ENCODE results near the gene MAN1A1.

Gene MAN1A1

GRCh38 chr6:119324718-119325117 lies 24.8 kb downstream of the MAN1A1 start:
- no peak for TF ChIP-seq CTCF (IDR thresholded peaks at IDR 0.05; ENCODE audit: low read depth, low read length, poor library complexity, severe bottlenecking)
- TF ChIP-seq EZH2phosphoT487 (IDR thresholded peaks at IDR 0.05; ENCODE audit: borderline replicate concordance, low read length): no peak
- H3K36me3 ChIP-seq (ENCODE audit: control insufficient read depth, low read length): no peaks in the 10 kb centered on the region
- no peak overlapping the region for H3K4me3 ChIP-seq (ENCODE audit: low read length)
- H3K27me3 ChIP-seq (ENCODE audit: control insufficient read depth, low read length): no peaks in the 10 kb centered on the region
- H4K20me1 ChIP-seq (ENCODE audit: control insufficient read depth, insufficient read depth, low read depth, low read length): no peaks in the 10 kb centered on the region
- no peak overlapping the region for H3K4me2 ChIP-seq (ENCODE audit: low read length)
- no peaks in the 10 kb centered on the region for H3K9me3 ChIP-seq (ENCODE audit: control insufficient read depth, insufficient read depth, low read length)
- H3K9me2 ChIP-seq (replicated peaks; ENCODE audit: control insufficient read depth, low read length): no peaks in the 10 kb centered on the region
- H3K4me1 ChIP-seq (ENCODE audit: control insufficient read depth, low read length): no peaks in the 10 kb centered on the region
- H3K27ac ChIP-seq (ENCODE audit: low read depth, low read length): no peak overlapping the region
- H3F3A ChIP-seq (ENCODE audit: control insufficient read depth, insufficient read depth): no peaks in the 10 kb centered on the region
- H3K79me2 ChIP-seq (ENCODE audit: control insufficient read depth, low read length): no peaks in the 10 kb centered on the region

GRCh38 chr6:119323931-119324330 lies 25.6 kb downstream of the MAN1A1 start:
- Histone ChIP-seq H3K4me3 (ENCODE audit: low read length) (no peak overlapping the region), H3K79me2 (ENCODE audit: control insufficient read depth, low read length) (no peaks in the 10 kb centered on the region), H3K4me2 (ENCODE audit: low read length) (no peak overlapping the region), H3K4me1 (ENCODE audit: control insufficient read depth, low read length) (no peaks in the 10 kb centered on the region), H3K9me3 (ENCODE audit: control insufficient read depth, insufficient read depth, low read length) (no peaks in the 10 kb centered on the region), H3F3A (ENCODE audit: control insufficient read depth, insufficient read depth) (no peaks in the 10 kb centered on the region), H3K9me2 (replicated peaks; ENCODE audit: control insufficient read depth, low read length) (no peaks in the 10 kb centered on the region), H3K36me3 (ENCODE audit: control insufficient read depth, low read length) (no peaks in the 10 kb centered on the region), H4K20me1 (ENCODE audit: control insufficient read depth, insufficient read depth, low read depth, low read length) (no peaks in the 10 kb centered on the region), H3K27ac (ENCODE audit: low read depth, low read length) (no peak overlapping the region), H3K27me3 (ENCODE audit: control insufficient read depth, low read length) (no peaks in the 10 kb centered on the region)
- TF ChIP-seq CTCF (IDR thresholded peaks at IDR 0.05; ENCODE audit: low read depth, low read length, poor library complexity, severe bottlenecking): no peak
- no peak for TF ChIP-seq EZH2phosphoT487 (IDR thresholded peaks at IDR 0.05; ENCODE audit: borderline replicate concordance, low read length)

DNA sequence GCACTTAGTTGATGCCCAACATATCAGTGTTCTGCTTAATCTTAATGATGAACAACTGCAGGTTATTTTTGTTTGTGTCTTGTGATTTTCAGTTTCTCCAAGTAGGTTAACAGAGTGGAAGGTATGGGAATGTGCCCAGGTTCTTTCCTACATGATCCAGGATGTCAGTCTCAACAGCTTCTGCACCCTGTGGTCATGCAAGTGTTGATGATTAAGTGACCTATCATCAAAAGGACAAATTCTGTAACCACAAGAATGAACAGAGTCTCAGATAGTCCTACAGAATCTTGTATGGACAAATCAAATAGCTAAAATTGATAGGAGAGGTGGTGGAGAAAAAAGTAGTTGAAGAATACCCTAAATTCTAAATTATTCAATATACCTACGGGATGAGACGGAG lies 26.1 kb downstream of the MAN1A1 start:
- Histone ChIP-seq H3K27ac (ENCODE audit: low read depth, low read length) (no peak overlapping the region), H3F3A (ENCODE audit: control insufficient read depth, insufficient read depth) (no peaks in the 10 kb centered on the region), H3K4me3 (ENCODE audit: low read length) (no peak overlapping the region), H3K9me3 (ENCODE audit: control insufficient read depth, insufficient read depth, low read length) (no peaks in the 10 kb centered on the region), H3K27me3 (ENCODE audit: control insufficient read depth, low read length) (no peaks in the 10 kb centered on the region), H3K9me2 (replicated peaks; ENCODE audit: control insufficient read depth, low read length) (no peaks in the 10 kb centered on the region), H4K20me1 (ENCODE audit: control insufficient read depth, insufficient read depth, low read depth, low read length) (no peaks in the 10 kb centered on the region), H3K4me1 (ENCODE audit: control insufficient read depth, low read length) (no peaks in the 10 kb centered on the region), H3K4me2 (ENCODE audit: low read length) (no peak overlapping the region), H3K79me2 (ENCODE audit: control insufficient read depth, low read length) (no peaks in the 10 kb centered on the region), H3K36me3 (ENCODE audit: control insufficient read depth, low read length) (no peaks in the 10 kb centered on the region)
- TF ChIP-seq EZH2phosphoT487 (IDR thresholded peaks at IDR 0.05; ENCODE audit: borderline replicate concordance, low read length) (no peak), CTCF (IDR thresholded peaks at IDR 0.05; ENCODE audit: low read depth, low read length, poor library complexity, severe bottlenecking) (no peak)
